ENCODE results near the gene HMGCS2.

- TF ChIP-seq TAF1 (conservative IDR thresholded peaks at IDR 0.05), result no peak
- TF ChIP-seq YY1 (IDR thresholded peaks at IDR 0.05), result no peak
- TF ChIP-seq CTCF (IDR thresholded peaks at IDR 0.05; ENCODE audit: low read depth, low read length, missing input control), result no peak
- TF ChIP-seq SP1 (IDR thresholded peaks at IDR 0.05), result no peak
Measured at GRCh38 chr1:119771016-119771415, 2.3 kb upstream of the HMGCS2 start.
